Ureter (tissue), 1 donor: ENCODE results near the gene ALLC. TPM values are rescaled to one million over a fixed set of nuclear protein-coding genes. Genes with fewer than 3 reads are reported as not detected.

Experiments used
- DNase-seq: peaks from one replicate; pipeline ENCODE4 v3.0.0-alpha.2; 2020; ENCODE audit warnings: low spot score
- total RNA-seq: library from RNA; stranded (reverse); gene quantifications from one replicate; pipeline ENCODE4 v1.2.4, GENCODE V29; 2023
- donor health status: DM: yes; HTN: yes; CAD: no.

ALLC gene
- total RNA-seq, 1 donor from 2014 or later = not detected

GRCh38 chr2:3712831-3713503 lies 55.0 kb downstream of the ALLC start:
- DNase-seq = no peak

- DNase-seq = no peak
Measured at GRCh38 chr2:3718679-3719078, 60.7 kb downstream of the ALLC start.

- DNase-seq = no peak
Measured at GRCh38 chr2:3725002-3725401, 67.0 kb downstream of the ALLC start.

- DNase-seq = no peak
Measured at GRCh38 chr2:3725458-3726250, 67.7 kb downstream of the ALLC start.

GRCh38 chr2:3726511-3726910 lies 68.5 kb downstream of the ALLC start:
- DNase-seq = no peak

GRCh38 chr2:3727397-3728045 lies 69.5 kb downstream of the ALLC start:
- DNase-seq = no peak

- no peak for DNase-seq
Measured at GRCh38 chr2:3728104-3729054, 70.4 kb downstream of the ALLC start.

GRCh38 chr2:3729055-3729448 lies 71.1 kb downstream of the ALLC start:
- no peak for DNase-seq

GRCh38 chr2:3729786-3730185 lies 71.8 kb downstream of the ALLC start:
- no peak for DNase-seq

- no peak for DNase-seq
Measured at GRCh38 chr2:3730646-3731045, 72.6 kb downstream of the ALLC start.

GRCh38 chr2:3731829-3732228 lies 73.8 kb downstream of the ALLC start:
- DNase-seq = no peak

GRCh38 chr2:3736112-3736511 lies 78.1 kb downstream of the ALLC start:
- no peak for DNase-seq

GRCh38 chr2:3737128-3737527 lies 79.1 kb downstream of the ALLC start:
- no peak for DNase-seq

GRCh38 chr2:3738454-3738853 lies 80.5 kb downstream of the ALLC start:
- DNase-seq = no peak

- DNase-seq = no peak
Measured at GRCh38 chr2:3739313-3739712, 81.3 kb downstream of the ALLC start.

- no peak for DNase-seq
Measured at GRCh38 chr2:3741396-3741795, 83.4 kb downstream of the ALLC start.

- no peak for DNase-seq
Measured at GRCh38 chr2:3741867-3742602, 84.0 kb downstream of the ALLC start.

GRCh38 chr2:3742743-3743508 lies 84.9 kb downstream of the ALLC start:
- no peak for DNase-seq

- DNase-seq = no peak
Measured at GRCh38 chr2:3743951-3744555, 86.1 kb downstream of the ALLC start.

- DNase-seq = no peak
Measured at GRCh38 chr2:3745920-3746319, 87.9 kb downstream of the ALLC start.
